ENCODE measurements around the gene INPP4B.

DNA sequence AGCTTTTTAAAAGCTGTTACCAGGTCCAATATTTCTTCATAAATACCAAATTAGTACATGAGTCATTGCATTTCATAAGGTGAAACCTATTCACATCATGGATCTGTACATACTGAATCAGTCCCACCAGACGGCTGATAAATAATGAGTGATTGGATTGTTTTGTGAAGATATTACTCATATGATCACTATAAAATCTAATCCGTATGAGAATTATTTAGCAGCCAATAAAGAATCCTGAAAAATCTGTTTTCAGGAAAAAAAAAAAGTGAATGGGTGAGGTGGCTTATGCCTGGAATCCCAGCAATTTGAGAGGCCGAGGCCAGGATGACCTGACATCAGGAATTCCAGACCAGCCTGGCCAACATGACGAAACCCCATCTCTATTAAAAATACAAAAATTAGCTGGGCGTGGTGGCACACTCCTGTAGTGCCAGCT lies 438.1 kb downstream of the INPP4B start:
- TF ChIP-seq, protein P1, sequence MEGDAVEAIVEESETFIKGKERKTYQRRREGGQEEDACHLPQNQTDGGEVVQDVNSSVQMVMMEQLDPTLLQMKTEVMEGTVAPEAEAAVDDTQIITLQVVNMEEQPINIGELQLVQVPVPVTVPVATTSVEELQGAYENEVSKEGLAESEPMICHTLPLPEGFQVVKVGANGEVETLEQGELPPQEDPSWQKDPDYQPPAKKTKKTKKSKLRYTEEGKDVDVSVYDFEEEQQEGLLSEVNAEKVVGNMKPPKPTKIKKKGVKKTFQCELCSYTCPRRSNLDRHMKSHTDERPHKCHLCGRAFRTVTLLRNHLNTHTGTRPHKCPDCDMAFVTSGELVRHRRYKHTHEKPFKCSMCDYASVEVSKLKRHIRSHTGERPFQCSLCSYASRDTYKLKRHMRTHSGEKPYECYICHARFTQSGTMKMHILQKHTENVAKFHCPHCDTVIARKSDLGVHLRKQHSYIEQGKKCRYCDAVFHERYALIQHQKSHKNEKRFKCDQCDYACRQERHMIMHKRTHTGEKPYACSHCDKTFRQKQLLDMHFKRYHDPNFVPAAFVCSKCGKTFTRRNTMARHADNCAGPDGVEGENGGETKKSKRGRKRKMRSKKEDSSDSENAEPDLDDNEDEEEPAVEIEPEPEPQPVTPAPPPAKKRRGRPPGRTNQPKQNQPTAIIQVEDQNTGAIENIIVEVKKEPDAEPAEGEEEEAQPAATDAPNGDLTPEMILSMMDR (IDR thresholded peaks at IDR 0.05; ENCODE audit: low read depth, low read length), result no peak
- no peak for TF ChIP-seq EZH2phosphoT487 (IDR thresholded peaks at IDR 0.05; ENCODE audit: low read depth)
